ENCODE results near the gene KRTAP25-1. TPM values are rescaled to one million over a fixed set of nuclear protein-coding genes. Genes with fewer than 3 reads are reported as not detected.

KRTAP25-1 gene
- polyA plus RNA-seq, 1 donor from 2014 or later = not detected

GRCh38 chr21:30333736-30334135 lies 44.4 kb upstream of the KRTAP25-1 start:
- TF ChIP-seq SMC3 (conservative IDR thresholded peaks at IDR 0.05; ENCODE audit: poor library complexity) (no peak), POLR2AphosphoS5 (IDR thresholded peaks at IDR 0.05) (no peak), REST (IDR thresholded peaks at IDR 0.05; ENCODE audit: borderline replicate concordance) (no peak), RAD21 (conservative IDR thresholded peaks at IDR 0.05) (no peak), CTCF (IDR thresholded peaks at IDR 0.05; ENCODE audit: poor library complexity, severe bottlenecking) (no peak), MXI1 (conservative IDR thresholded peaks at IDR 0.05; ENCODE audit: poor library complexity, severe bottlenecking) (no peak), TAF1 (IDR thresholded peaks at IDR 0.05; ENCODE audit: low read depth) (no peak), EZH2 (IDR thresholded peaks at IDR 0.05; ENCODE audit: borderline replicate concordance, insufficient read depth, low read length, poor library complexity, severe bottlenecking) (no peak), EP300 (conservative IDR thresholded peaks at IDR 0.05; ENCODE audit: poor library complexity, severe bottlenecking) (no peak)
- no peaks in the 10 kb centered on the region for H4K20me1 ChIP-seq (ENCODE audit: insufficient read depth)
- no peaks in the 10 kb centered on the region for H3K79me2 ChIP-seq (replicated peaks; ENCODE audit: insufficient read depth, low read length)
- no peak overlapping the region for H3K27ac ChIP-seq (ENCODE audit: low read length)
- no peaks in the 10 kb centered on the region for H3K36me3 ChIP-seq (ENCODE audit: insufficient read depth, low read length)
- H3K9ac ChIP-seq (ENCODE audit: low read length) = no peak overlapping the region
- no peaks in the 10 kb centered on the region for H3K9me2 ChIP-seq (ENCODE audit: insufficient read depth, low read length)
- no peaks in the 10 kb centered on the region for H3F3A ChIP-seq (ENCODE audit: insufficient read depth, low read length, poor library complexity, severe bottlenecking)
- no peak overlapping the region for H3K4me3 ChIP-seq (ENCODE audit: low read length)
- no peak overlapping the region for H2AFZ ChIP-seq (ENCODE audit: low read depth, low read length)
- no peaks in the 10 kb centered on the region for H3K27me3 ChIP-seq (ENCODE audit: insufficient read depth, low read depth, low read length)
- H3K9me3 ChIP-seq (ENCODE audit: low read length) = no peaks in the 10 kb centered on the region
- H3K4me2 ChIP-seq (ENCODE audit: low read length) = no peak overlapping the region

GRCh38 chr21:30332681-30333080 lies 43.4 kb upstream of the KRTAP25-1 start:
- H3K79me2 ChIP-seq (replicated peaks; ENCODE audit: insufficient read depth, low read length) = no peaks in the 10 kb centered on the region
- H3K36me3 ChIP-seq (ENCODE audit: insufficient read depth, low read length) = no peaks in the 10 kb centered on the region
- no peaks in the 10 kb centered on the region for H3K27me3 ChIP-seq (ENCODE audit: insufficient read depth, low read depth, low read length)
- H4K20me1 ChIP-seq (ENCODE audit: insufficient read depth) = no peaks in the 10 kb centered on the region
- no peak overlapping the region for H3K4me2 ChIP-seq (ENCODE audit: low read length)
- H3K4me3 ChIP-seq (ENCODE audit: low read length) = no peak overlapping the region
- H3F3A ChIP-seq (ENCODE audit: insufficient read depth, low read length, poor library complexity, severe bottlenecking) = no peaks in the 10 kb centered on the region
- no peak for TF ChIP-seq SMC3 (conservative IDR thresholded peaks at IDR 0.05; ENCODE audit: poor library complexity)
- no peak for TF ChIP-seq RAD21 (conservative IDR thresholded peaks at IDR 0.05)
- TF ChIP-seq CTCF (IDR thresholded peaks at IDR 0.05; ENCODE audit: poor library complexity, severe bottlenecking) = no peak
- no peak for TF ChIP-seq TAF1 (IDR thresholded peaks at IDR 0.05; ENCODE audit: low read depth)
- H3K9ac ChIP-seq (ENCODE audit: low read length) = no peak overlapping the region
- H3K27ac ChIP-seq (ENCODE audit: low read length) = no peak overlapping the region
- no peaks in the 10 kb centered on the region for H3K9me2 ChIP-seq (ENCODE audit: insufficient read depth, low read length)
- H3K9me3 ChIP-seq (ENCODE audit: low read length) = no peaks in the 10 kb centered on the region
- no peak overlapping the region for H2AFZ ChIP-seq (ENCODE audit: low read depth, low read length)
